B cell (primary cell): ENCODE data around the gene BYSL. TPM values are rescaled to one million over a fixed set of nuclear protein-coding genes. Genes with fewer than 3 reads are reported as not detected.

Experiments used
- ATAC-seq: fragments of 200-7000 bp; cut with Tn5 transposase; one replicate; pipeline ENCODE4 v1.10.0; 2021; ENCODE audit warnings: low read depth, mild to moderate bottlenecking, moderate number of reproducible peaks, moderate library complexity
- CTCF ChIA-PET: fragments of 350-600 bp; sonication (Branson Sonifier 250); formaldehyde crosslinking; loops from one replicate; lab custom pipeline; 2021; ENCODE audit warnings: antibody characterized with exemption, inconsistent platforms; lab: Charles Lee
- POLR2A ChIA-PET: fragments of 350-600 bp; sonication (Branson Sonifier 250); formaldehyde crosslinking; loops from one replicate; lab custom pipeline; 2021; ENCODE audit warnings: antibody characterized with exemption; lab: Charles Lee
- DNase-seq: peaks from one replicate; pipeline ENCODE4 v3.0.0; 2013
- H2AFZ ChIP-seq: 2 replicates; pipeline ENCODE4 v1.6.1; 2012; ENCODE audit warnings: mild to moderate bottlenecking, low read depth, low read length; ENCODE audit not compliant: insufficient read depth, poor library complexity, severe bottlenecking
- H3K27ac ChIP-seq, 2 donors: 1 replicate in 1 of 2; 2 replicates in 1 of 2; pipeline ENCODE4 v1.5.1; 2012 to 2013; ENCODE audit warnings: low read length in 2 of 2, mild to moderate bottlenecking in 2 of 2, moderate library complexity in 1 of 2
- H3K27me3 ChIP-seq, 4 experiments: fragments of 200-600 bp in 1 of 4; sonication (generic) in 1 of 4; replicated peaks in 1 of 4; 1 replicate in 2 of 4; 2 replicates in 2 of 4; pipeline versions ENCODE4 v1.6.1 to v1.7.0; 2013 to 2016; ENCODE audit warnings: low read length in 3 of 4, mild to moderate bottlenecking in 2 of 4, mixed read lengths in 1 of 4, moderate library complexity in 1 of 4; ENCODE audit not compliant: insufficient read depth in 4 of 4, control insufficient read depth in 3 of 4; ENCODE audit errors: control extremely low read depth in 1 of 4
- H3K36me3 ChIP-seq, 2 experiments: replicated peaks in 1 of 2; 1 replicate in 1 of 2; 2 replicates in 1 of 2; pipeline versions ENCODE4 v1.6.1 to v1.7.1; 2013; ENCODE audit warnings: low read length in 1 of 2; ENCODE audit not compliant: insufficient read depth in 2 of 2, control insufficient read depth in 1 of 2; ENCODE audit errors: control extremely low read depth in 1 of 2, extremely low read depth in 1 of 2
- H3K4me1 ChIP-seq, 2 donors: fragments of 200-600 bp in 1 of 2; sonication (generic) in 1 of 2; 1 replicate in 1 of 2; 2 replicates in 1 of 2; pipeline versions ENCODE4 v1.5.1 to v1.6.1; 2013 to 2017; ENCODE audit warnings: low read length in 2 of 2; ENCODE audit not compliant: control insufficient read depth in 2 of 2, insufficient read depth in 2 of 2
- H3K4me2 ChIP-seq: replicated peaks from 2 replicates; pipeline ENCODE3; 2012; ENCODE audit warnings: mild to moderate bottlenecking, low read depth, low read length; ENCODE audit not compliant: poor library complexity, severe bottlenecking
- H3K4me3 ChIP-seq, 5 experiments: fragments of 200-600 bp in 1 of 5; sonication (generic) in 1 of 5; 1 replicate in 3 of 5; 2 replicates in 2 of 5; pipeline versions ENCODE4 v1.5.1 to v1.7.0; 2011 to 2016; ENCODE audit warnings: low read length in 4 of 5, mild to moderate bottlenecking in 4 of 5, low read depth in 2 of 5, control low read depth in 1 of 5, moderate library complexity in 1 of 5; ENCODE audit not compliant: insufficient read depth in 1 of 5; ENCODE audit errors: control extremely low read depth in 1 of 5, extremely low read depth in 1 of 5
- H3K79me2 ChIP-seq: fragments of 200-600 bp; sonication (generic); one replicate; pipeline ENCODE4 v1.6.0; 2016; ENCODE audit warnings: low read length; ENCODE audit not compliant: control insufficient read depth, insufficient read depth
- H3K9ac ChIP-seq: fragments of 200-600 bp; sonication (generic); 2 replicates; pipeline ENCODE4 v1.6.1; 2017; ENCODE audit warnings: mild to moderate bottlenecking, low read length, moderate library complexity
- H3K9me3 ChIP-seq, 3 donors: one replicate each; pipeline versions ENCODE4 v1.6.1 to v1.7.1; 2013; ENCODE audit warnings: low read length in 2 of 3; ENCODE audit not compliant: control insufficient read depth in 2 of 3, insufficient read depth in 1 of 3; ENCODE audit errors: control extremely low read depth in 1 of 3
- H4K20me1 ChIP-seq: 2 replicates; pipeline ENCODE4 v1.6.0; 2012; ENCODE audit warnings: mild to moderate bottlenecking, low read length; ENCODE audit not compliant: insufficient read depth, control insufficient read depth, poor library complexity, severe bottlenecking
- H3K27ac Mint-ChIP-seq: one replicate; pipeline ENCODE4 v1.8.0; 2021; ENCODE audit warnings: mixed read lengths
- H3K27me3 Mint-ChIP-seq: one replicate; pipeline ENCODE4 v1.8.0; 2021; ENCODE audit warnings: mixed read lengths
- H3K4me1 Mint-ChIP-seq: one replicate; pipeline ENCODE4 v1.8.0; 2021; ENCODE audit warnings: mixed read lengths
- H3K4me3 Mint-ChIP-seq: one replicate; pipeline ENCODE4 v1.8.0; 2021; ENCODE audit warnings: mixed read lengths
- H3K9me3 Mint-ChIP-seq: one replicate; pipeline ENCODE4 v1.8.0; 2022; ENCODE audit warnings: mixed read lengths; ENCODE audit not compliant: insufficient read depth
- EZH2 ChIP-seq: IDR thresholded peaks from 2 replicates; pipeline ENCODE4 v1.6.1; 2012; ENCODE audit warnings: borderline replicate concordance, low read depth, mild to moderate bottlenecking, moderate library complexity, low read length; ENCODE audit not compliant: insufficient read depth, poor library complexity, severe bottlenecking
- WGBS: methylation state at CpG from one replicate; pipeline ENCODE4 v1.1.5; 2013; ENCODE audit warnings: missing lambda C conversion rate; ENCODE audit not compliant: insufficient coverage; 5-methylcytosine and 5-hydroxymethylcytosine counted together
- intact Hi-C: fragments of 100-400 bp; cut with micrococcal nuclease; formaldehyde crosslinking; loops from one replicate; pipeline ENCODE4 v1.10.0; 2022
- polyA plus RNA-seq: library from polyadenylated mRNA; depleted of rRNA; stranded (reverse); fragments of >200 nt; gene quantifications from 2 replicates; pipeline ENCODE4 v1.2.3, GENCODE V29; 2012
- total RNA-seq, 2 donors: library from RNA; stranded (reverse); fragments of 120-200 nt in 1 of 2; gene quantifications; 1 replicate in 1 of 2; 2 replicates in 1 of 2; pipeline versions ENCODE4 v1.2.3 to v1.2.4, GENCODE V29; 2013 to 2022
- TF ChIP-seq, protein P1 (sequence below): fragments of 200-600 bp; IDR thresholded peaks from one replicate; pipeline ENCODE4 v1.8.0; 2022; ENCODE audit warnings: antibody characterized with exemption, mild to moderate bottlenecking

Gene BYSL
- total and polyA plus RNA-seq, 2 donors (not counting 1 experiment from before 2014, with no cell fraction given): 6.0 to 11.1 TPM

- Histone ChIP-seq H2AFZ (no peak overlapping the region), H3K4me2 (no peak overlapping the region), H3K4me3 (no peak overlapping the region), H3K4me1 (peaks cover 5 to 6% of the 10 kb centered on the region in 2 donors), H3K27me3 (no peaks in the 10 kb centered on the region), H3K9me3 (no peaks in the 10 kb centered on the region), H3K9ac (no peak overlapping the region), H3K36me3 (peaks cover 0 to 22% of the 10 kb centered on the region in 2 experiments), H3K27ac (no peak overlapping the region), H4K20me1 (peaks cover 96% of the 10 kb centered on the region), H3K79me2 (peaks cover 97% of the 10 kb centered on the region)
- Mint-ChIP-seq H3K9me3 (no peaks in the 10 kb centered on the region), H3K27ac (no peak overlapping the region), H3K4me1 (peaks cover 32% of the 10 kb centered on the region), H3K27me3 (no peaks in the 10 kb centered on the region), H3K4me3 (no peak overlapping the region)
- ChIA-PET CTCF (no interaction called here), POLR2A (no interaction called here)
- WGBS: no CpG with 5 or more reads among the region's 4 CpGs
- DNase-seq (no peak), ATAC-seq (no peak)
- TF ChIP-seq, protein P1, sequence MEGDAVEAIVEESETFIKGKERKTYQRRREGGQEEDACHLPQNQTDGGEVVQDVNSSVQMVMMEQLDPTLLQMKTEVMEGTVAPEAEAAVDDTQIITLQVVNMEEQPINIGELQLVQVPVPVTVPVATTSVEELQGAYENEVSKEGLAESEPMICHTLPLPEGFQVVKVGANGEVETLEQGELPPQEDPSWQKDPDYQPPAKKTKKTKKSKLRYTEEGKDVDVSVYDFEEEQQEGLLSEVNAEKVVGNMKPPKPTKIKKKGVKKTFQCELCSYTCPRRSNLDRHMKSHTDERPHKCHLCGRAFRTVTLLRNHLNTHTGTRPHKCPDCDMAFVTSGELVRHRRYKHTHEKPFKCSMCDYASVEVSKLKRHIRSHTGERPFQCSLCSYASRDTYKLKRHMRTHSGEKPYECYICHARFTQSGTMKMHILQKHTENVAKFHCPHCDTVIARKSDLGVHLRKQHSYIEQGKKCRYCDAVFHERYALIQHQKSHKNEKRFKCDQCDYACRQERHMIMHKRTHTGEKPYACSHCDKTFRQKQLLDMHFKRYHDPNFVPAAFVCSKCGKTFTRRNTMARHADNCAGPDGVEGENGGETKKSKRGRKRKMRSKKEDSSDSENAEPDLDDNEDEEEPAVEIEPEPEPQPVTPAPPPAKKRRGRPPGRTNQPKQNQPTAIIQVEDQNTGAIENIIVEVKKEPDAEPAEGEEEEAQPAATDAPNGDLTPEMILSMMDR: no peak
- TF ChIP-seq EZH2: no peak
- intact Hi-C loops: no loop called here
These were observed 45.6 kb downstream of the BYSL start for GRCh38 chr6:41966961-41967311.

DNA sequence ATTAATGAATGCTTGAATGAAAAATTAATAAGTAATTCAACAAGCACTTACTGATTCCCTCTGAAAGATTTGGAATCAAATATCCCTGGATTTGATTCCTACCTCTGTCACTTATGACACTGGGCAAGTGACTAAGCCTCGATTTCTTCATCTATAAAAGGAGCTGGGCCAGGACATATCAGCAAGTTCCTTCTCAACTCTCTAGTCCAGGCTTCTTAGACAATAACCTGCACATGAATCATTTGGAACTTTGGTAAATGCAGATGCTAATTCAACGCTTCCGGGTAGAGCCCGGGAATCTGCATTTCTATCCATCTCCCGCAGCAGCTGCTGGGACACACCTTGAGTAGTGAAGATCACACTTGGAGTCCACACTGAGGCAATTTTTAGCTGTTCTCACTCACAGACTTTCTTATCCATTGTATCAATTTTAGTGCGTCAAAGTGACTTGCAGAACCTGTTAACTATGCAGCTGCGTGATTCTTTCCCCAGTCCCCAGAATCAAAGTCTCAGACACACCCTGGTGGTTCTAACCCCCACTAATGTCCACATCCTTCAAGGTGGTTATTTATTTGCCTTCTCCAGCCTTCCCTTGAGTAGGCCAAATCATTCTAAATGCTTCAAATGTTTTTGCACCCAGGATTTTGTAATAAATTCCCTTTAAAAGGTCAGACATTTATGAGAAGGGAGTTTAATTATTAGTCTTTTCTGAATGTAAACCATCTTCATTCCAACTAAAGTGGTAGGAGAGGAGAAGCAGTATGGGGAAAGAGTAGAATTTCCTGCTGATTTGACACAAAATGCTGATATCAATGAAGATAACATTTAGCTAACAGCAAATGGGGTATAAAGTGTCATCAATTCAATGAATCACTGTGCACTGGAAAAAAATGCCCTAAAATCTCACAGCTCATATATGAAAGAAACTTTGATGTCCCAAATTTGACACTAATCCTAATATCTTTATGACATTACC, 46.3 kb downstream of the BYSL start:
- intact Hi-C loops: no loop called here
- DNase-seq (no peak), ATAC-seq (no peak)
- H3K4me3 ChIP-seq: no peak overlapping the region
- no peak overlapping the region for H3K4me3 Mint-ChIP-seq
- H3K9ac ChIP-seq: no peak overlapping the region
- H3K4me1 Mint-ChIP-seq: peaks cover 35% of the 10 kb centered on the region
- no peaks in the 10 kb centered on the region for H3K9me3 Mint-ChIP-seq
- peaks cover 97% of the 10 kb centered on the region for H3K79me2 ChIP-seq
- TF ChIP-seq, protein P1: no peak
- no peak for TF ChIP-seq EZH2
- POLR2A ChIA-PET: no interaction called here
- WGBS: 92% methylated on average over 7 of the region's 7 CpGs
- no peak overlapping the region for H2AFZ ChIP-seq
- peaks cover 96% of the 10 kb centered on the region for H4K20me1 ChIP-seq
- peak overlapping the region; percentile 34 for H3K27ac Mint-ChIP-seq
- no peaks in the 10 kb centered on the region for H3K27me3 ChIP-seq
- no peak overlapping the region for H3K4me2 ChIP-seq
- no peak overlapping the region for H3K27ac ChIP-seq
- CTCF ChIA-PET: interaction anchor here (0.6 to 1.0 kb wide), 3 partner anchors 30 to 451 kb away, joined by 3 read pairs; no protein-coding TSS in a partner anchor
- H3K36me3 ChIP-seq: peaks cover 0 to 27% of the 10 kb centered on the region in 2 experiments
- no peaks in the 10 kb centered on the region for H3K9me3 ChIP-seq
- H3K4me1 ChIP-seq: peaks cover 5 to 6% of the 10 kb centered on the region in 2 donors
- no peaks in the 10 kb centered on the region for H3K27me3 Mint-ChIP-seq
